Fibroblast of the aortic adventitia (primary cell): Measurements from ENCODE around the gene SLC25A13. TPM values are rescaled to one million over a fixed set of nuclear protein-coding genes. Genes with fewer than 3 reads are reported as not detected.
"Not testable (repeated sequence)": the region's sequence is repeated elsewhere in the genome, so short reads cannot be mapped to it uniquely, and the experiment has no call there.

Experiments used
- DNase-seq: peaks from one replicate; pipeline ENCODE4 v3.0.0-alpha.2; 2010; ENCODE audit warnings: low read depth
- H3K4me3 ChIP-seq: 2 replicates; pipeline ENCODE4 v1.5.1; 2011; ENCODE audit warnings: low read depth, mild to moderate bottlenecking, control low read depth, low read length, moderate library complexity
- total RNA-seq: library from RNA; depleted of rRNA; stranded (reverse); fragments of >200 nt; gene quantifications from 2 replicates; pipeline ENCODE4 v1.2.3, GENCODE V29; 2012; ENCODE audit warnings: low replicate concordance
- TF ChIP-seq, protein P1 (sequence below): IDR thresholded peaks from 2 replicates; pipeline ENCODE4 v1.5.1; 2011; ENCODE audit warnings: mild to moderate bottlenecking, low read length, control low read depth, inconsistent platforms; ENCODE audit not compliant: insufficient read depth

The SLC25A13 gene, protein sequence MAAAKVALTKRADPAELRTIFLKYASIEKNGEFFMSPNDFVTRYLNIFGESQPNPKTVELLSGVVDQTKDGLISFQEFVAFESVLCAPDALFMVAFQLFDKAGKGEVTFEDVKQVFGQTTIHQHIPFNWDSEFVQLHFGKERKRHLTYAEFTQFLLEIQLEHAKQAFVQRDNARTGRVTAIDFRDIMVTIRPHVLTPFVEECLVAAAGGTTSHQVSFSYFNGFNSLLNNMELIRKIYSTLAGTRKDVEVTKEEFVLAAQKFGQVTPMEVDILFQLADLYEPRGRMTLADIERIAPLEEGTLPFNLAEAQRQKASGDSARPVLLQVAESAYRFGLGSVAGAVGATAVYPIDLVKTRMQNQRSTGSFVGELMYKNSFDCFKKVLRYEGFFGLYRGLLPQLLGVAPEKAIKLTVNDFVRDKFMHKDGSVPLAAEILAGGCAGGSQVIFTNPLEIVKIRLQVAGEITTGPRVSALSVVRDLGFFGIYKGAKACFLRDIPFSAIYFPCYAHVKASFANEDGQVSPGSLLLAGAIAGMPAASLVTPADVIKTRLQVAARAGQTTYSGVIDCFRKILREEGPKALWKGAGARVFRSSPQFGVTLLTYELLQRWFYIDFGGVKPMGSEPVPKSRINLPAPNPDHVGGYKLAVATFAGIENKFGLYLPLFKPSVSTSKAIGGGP
- 14.3 and 24.5 TPM in 2 replicates for total RNA-seq

DNA sequence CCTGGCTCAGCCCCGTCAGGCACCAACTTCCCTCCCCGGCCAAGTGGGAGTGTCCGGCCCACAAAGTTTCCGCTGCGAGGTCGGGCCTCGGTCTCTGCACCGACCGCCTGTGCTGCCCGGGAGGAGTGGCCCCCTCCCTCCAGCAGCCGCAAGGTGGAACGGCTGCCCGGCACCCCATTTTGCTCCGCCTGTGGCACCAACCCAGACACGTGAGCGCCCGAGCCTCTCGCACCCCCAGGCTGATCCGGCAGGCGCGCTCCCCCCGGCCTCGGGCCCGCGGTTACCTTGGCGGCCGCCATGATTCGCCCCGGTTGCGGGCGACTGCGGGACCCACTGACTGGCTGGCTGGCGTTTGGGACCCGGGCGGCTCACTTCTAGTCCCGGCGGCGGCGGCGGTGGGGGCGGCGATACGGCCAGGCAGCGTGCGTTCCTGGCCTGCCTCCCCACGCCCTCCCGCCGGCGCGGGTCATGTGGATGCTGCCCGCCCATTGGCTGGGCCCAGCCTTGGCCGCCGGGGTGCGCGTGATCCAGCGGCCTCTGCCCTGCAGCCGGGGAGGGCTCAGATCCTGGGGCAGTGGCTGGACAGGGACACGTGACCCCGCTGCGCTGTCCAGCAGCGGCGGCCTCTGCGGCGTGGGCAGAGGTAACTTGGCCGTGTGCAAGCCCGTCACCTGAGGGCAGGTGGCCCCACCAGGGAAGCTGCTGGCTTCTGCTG, at the start of gene SLC25A13:
Gene SLC25A13 (minus strand): TSS at position 441 of the 715 bp plus-strand sequence. CDS start 142 bp downstream, at position 299.
- H3K4me3 ChIP-seq = peak within 1 kb of the TSS; percentile 81
- TF ChIP-seq, protein P1, sequence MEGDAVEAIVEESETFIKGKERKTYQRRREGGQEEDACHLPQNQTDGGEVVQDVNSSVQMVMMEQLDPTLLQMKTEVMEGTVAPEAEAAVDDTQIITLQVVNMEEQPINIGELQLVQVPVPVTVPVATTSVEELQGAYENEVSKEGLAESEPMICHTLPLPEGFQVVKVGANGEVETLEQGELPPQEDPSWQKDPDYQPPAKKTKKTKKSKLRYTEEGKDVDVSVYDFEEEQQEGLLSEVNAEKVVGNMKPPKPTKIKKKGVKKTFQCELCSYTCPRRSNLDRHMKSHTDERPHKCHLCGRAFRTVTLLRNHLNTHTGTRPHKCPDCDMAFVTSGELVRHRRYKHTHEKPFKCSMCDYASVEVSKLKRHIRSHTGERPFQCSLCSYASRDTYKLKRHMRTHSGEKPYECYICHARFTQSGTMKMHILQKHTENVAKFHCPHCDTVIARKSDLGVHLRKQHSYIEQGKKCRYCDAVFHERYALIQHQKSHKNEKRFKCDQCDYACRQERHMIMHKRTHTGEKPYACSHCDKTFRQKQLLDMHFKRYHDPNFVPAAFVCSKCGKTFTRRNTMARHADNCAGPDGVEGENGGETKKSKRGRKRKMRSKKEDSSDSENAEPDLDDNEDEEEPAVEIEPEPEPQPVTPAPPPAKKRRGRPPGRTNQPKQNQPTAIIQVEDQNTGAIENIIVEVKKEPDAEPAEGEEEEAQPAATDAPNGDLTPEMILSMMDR = no peak
- DNase-seq = peak; percentile 75

DNA sequence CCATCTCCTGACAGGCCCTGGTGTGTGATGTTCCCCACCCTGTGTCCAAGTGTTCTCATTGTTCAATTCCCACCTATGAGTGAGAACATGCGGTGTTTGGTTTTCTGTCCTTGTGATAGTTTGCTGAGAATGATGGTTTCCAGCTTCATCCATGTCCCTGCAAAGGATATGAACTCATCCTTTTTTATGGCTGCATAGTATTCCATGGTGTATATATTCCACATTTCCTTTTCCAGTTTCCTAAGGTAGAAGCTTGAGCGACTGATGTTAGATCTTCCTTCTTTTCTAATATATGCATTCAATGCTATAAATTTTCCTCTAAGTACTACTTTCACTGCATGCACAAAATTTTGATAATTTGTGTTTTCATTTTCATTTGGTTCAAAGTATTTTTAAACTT, 44.0 kb upstream of the SLC25A13 start:
- not testable (repeated sequence) for DNase-seq

DNA sequence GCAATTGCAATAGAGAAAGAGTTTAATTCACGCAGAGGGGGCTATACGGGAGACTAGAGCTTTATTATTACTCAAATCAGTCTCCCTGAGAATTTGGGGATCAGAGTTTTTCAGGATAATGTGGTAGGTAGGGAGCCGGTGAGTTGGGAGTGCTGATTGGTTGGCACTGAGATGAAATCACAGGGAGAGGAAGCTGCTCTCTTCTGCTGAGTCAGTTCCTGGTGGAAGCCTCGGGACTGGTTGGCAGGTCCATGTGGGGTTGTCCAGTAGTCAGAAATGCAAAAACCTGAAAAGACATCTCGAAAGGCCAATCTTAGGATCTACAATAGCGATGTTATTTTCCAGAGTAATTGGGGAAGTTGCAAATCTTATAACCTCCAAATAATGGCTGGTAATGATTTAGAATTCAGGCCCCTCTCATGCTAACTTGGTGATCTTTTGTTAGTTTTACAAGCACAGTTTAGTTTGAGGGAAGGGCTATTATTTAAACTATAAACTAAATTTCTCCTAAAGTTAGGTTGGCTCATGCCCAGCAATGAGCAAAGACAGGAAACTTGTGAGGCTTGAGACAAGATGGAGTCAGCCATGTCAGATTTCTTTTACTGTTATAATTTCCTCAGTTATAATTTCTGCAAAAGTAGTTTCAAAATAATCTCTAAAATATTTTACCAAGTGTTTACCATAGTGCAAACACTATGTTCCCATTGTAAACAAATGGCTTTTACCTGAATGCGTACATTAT, 39.4 kb upstream of the SLC25A13 start:
- no peak for DNase-seq
- H3K4me3 ChIP-seq = no peak overlapping the region
- TF ChIP-seq, protein P1 = no peak

More for the DNA sequence above, 44.0 kb upstream of the SLC25A13 start:
- H3K4me3 ChIP-seq = not testable (repeated sequence)

DNA sequence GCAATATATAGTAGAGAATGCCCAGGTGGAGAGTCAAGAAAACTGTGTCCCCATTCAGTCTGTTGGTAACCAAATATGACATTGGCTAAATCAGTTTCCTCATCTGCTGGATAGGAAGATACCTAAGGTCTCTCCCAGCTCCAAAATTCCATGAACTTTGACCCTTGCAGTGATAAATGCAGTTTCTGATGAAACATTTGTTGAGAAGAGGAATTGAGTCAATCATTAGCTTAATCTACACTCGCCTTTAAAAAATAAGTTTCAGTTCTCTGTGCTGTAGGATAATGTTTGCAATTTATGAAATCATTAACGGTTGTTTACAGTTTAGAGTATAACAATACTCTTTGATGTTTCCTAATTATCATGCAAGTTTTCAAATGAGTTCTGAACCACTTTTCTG, 38.0 kb upstream of the SLC25A13 start:
- DNase-seq = no peak
- H3K4me3 ChIP-seq = no peak overlapping the region
- TF ChIP-seq, protein P1 = no peak

DNA sequence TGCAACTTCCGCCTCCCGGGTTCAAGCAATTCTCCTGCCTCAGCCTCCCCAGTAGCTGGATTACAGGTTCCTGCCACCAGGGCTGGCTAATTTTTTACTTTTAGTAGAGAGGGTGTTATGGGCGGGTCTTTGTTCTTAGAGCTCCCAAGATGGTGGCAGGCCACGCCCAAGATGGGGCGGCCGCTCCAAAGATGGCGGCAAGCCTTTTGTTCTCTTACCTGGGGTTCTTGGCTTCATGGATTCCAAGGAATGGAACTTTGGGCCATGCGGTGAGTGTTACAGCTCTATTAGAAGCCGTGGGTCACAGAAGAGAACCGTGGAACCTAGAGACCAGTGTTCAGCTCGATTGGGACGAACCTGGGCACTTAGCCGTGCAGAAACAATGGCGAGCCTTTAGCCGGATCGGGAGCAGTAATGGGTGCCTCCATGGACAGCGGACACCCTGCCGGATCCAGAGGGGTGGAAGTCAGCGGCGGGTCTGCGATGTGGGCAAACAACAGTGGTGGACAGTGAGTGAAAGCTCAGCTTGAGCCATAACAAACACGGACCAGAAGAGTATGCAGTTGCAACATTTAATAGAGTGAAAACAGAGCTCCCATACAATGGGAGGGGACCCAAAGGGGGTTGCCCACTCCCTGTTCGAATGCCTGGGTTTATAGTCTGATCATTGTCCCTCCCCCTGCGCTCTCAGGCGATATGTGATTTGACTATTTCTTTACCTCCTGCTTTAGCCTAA, 36.5 kb upstream of the SLC25A13 start:
- H3K4me3 ChIP-seq, DNase-seq: not testable (repeated sequence)

DNA sequence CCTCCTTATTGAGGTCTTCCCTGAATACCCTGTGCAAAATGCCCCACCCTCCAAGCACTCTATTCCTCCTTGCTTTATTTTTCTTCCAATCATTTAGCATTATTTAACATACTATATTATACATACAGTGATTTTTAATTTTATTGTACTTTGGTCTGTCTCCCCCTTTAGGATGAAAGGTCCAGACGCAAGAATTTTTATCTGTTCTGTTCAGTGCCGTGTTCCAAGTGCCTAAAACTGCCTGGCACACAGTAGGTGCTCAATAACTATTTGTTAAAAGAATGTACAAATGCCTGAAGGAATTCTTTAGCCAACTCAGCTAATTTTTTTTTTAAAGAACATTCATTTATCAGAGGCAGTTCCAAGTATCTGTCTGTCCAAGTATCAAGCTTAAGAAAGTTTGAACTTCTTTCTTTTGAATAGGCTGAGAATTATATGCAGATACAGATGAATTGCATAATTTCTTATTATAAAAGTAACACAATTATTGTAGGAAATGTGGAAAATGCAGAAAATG, 34.1 kb upstream of the SLC25A13 start:
- TF ChIP-seq, protein P1 = no peak
- H3K4me3 ChIP-seq = no peak overlapping the region
- no peak for DNase-seq

DNA sequence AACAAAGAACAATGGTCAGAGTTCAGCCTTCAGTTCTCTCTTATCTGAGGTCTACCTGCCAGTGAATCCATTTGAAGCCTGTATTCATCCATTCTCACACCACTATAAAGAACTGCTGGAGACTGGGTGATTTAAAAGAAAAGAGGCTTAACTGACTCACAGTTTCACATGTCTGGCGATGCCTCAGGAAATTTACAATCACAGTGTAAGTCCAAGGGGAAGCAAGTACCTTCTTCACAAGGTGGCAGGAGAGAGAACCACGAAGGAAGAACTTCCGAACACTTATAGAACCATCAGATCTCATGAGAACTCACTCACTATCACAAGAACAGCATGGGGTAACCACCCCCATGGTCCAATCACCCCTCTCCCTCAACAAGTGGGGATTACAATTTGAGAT, 33.0 kb upstream of the SLC25A13 start:
- no peak overlapping the region for H3K4me3 ChIP-seq
- TF ChIP-seq, protein P1 = no peak
- no peak for DNase-seq
